Ecto neural progenitor cell (in vitro differentiated cells): ENCODE results near the gene CACNG1.
"Not testable (repeated sequence)": the region's sequence is repeated elsewhere in the genome, so short reads cannot be mapped to it uniquely, and the experiment has no call there.

Experiments used
- DNase-seq: peaks from one replicate; pipeline ENCODE4 v3.0.0-alpha.2; 2018; ENCODE audit warnings: low spot score

CACNG1 gene

GRCh38 chr17:67025216-67025792 lies 19.1 kb upstream of the CACNG1 start:
- DNase-seq = no peak

GRCh38 chr17:67026341-67026740 lies 18.0 kb upstream of the CACNG1 start:
- no peak for DNase-seq

DNA sequence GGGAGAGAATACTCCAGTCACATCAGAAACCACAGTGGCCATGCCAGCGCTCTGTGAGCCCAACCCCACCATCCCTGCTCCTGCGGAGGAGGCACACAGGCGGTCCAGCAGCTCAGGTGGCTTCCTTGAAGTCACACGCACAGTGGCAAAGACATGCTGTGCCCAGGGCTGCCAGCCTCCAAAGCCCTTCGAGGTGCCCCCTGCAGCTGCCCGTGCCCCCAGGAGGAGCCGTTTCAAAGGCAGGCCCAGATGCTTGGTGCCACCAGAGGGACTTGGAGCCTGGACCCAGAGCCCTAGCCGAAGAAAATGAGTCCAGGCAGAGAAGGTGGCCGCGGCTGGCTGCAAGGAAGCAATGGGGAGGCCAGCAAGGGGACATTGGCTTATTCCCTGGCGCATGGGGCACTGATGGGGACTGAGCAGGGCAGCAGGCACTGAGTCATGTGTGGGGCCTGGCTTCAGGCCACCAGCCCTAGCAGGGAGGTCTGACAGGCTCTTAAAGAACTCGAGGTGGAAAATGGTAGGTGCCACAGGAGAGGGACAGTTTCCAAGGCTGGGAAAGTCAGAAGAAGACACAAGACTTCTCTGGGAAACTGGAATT lies 17.2 kb upstream of the CACNG1 start:
- DNase-seq = no peak

DNA sequence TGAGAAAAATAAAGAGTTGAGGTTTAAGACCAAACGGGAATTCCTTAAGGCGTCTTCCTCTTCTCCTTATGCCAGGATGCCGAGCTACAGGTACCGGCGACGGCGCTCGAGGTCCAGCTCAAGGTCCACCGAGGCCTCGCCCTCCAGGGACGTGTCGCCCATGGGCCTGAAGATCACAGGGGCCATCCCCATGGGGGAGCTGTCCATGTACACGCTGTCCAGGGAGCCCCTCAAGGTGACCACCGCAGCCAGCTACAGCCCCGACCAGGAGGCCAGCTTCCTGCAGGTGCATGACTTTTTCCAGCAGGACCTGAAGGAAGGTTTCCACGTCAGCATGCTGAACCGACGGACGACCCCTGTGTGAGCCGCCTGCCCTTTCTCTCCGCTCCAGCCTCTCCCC lies 13.7 kb upstream of the CACNG1 start:
- DNase-seq = no peak

DNA sequence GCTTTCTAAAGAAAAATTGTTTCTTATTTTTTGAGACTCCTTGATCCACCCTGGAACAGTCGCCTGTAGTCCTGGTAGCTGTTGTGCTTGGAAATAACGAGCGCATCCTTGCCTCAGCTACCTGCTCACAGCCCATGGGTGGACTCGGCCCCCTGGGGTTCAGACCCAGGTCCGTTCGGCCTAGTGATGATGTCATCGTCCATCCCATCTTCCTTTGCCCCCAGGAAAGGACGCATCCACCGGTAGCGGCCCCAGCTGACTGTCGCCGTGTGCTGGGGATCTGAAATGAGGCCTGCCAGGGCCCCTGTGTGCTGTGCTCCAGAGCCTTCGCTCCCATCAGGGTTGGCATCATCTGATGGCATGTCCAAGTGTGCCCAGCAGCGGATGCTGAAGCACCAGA lies 12.0 kb upstream of the CACNG1 start:
- DNase-seq = no peak

DNA sequence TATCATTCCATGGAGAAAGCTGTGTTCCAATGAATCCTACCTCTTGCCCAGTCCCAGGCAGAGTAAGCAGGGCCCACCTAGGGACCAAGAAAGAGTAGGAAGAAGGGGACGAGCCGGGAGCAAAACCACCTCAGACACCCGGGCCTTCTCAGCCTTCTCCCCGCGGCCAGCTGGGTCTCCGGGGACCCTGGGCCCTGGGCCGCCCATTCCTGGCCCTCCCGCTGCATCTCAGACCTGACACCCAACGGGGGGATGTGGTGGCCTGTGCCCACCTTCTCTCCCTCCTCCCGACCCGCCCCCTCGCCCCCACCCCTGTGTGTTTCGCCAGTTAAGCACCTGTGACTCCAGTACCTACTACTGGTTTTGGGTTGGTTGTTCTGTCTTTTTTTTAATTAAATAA lies 11.4 kb upstream of the CACNG1 start:
- no peak for DNase-seq

GRCh38 chr17:67033613-67034012 lies 10.7 kb upstream of the CACNG1 start:
- DNase-seq = no peak

- no peak for DNase-seq
Observed at GRCh38 chr17:67035131-67036083, 8.9 kb upstream of the CACNG1 start.

DNA sequence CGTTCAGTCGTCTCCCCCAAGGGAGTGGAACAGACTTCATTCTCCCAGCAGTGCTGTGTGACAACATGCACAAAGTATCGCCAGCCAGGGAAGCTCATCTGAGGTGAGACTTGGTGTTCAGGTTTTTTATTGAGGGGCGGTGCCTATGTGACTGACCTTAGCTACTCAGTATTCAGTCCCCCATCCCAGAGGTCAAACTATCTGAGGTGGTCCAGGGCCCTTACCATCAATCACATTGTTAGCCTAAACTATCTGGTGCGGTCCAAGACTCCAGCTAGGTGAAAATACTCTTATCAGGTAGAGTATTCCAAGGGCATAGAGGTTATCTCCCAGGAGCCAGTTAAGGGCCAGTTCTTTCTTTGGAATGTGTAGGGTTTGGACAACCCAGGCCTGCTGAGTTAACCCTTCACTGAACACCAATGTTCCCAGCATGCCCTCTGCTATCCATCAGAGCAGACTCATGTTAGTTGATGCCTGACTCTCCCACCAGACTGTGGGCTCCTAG lies 5.4 kb upstream of the CACNG1 start:
- DNase-seq = no peak

- DNase-seq = no peak
Observed at GRCh38 chr17:67040652-67041051, 3.7 kb upstream of the CACNG1 start.

DNA sequence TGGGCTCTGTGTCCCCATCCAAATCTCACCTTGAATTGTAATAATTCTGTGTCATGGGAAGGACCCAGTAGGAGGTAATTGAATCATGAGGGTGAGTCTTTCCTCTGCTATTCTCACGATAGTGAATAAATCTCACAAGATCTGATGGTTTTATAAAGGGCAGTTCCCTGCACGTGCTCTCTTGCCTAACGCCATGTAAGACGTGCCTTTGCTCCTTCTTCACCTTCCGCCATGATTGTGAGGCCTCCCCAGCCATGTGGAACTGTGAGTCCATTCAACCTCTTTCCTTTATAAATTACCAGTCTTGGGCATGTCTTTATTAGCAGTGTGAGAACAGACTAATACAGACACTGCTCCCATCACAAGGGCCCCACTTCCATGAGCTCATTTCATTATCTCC lies 3.2 kb upstream of the CACNG1 start:
- DNase-seq = not testable (repeated sequence)

DNA sequence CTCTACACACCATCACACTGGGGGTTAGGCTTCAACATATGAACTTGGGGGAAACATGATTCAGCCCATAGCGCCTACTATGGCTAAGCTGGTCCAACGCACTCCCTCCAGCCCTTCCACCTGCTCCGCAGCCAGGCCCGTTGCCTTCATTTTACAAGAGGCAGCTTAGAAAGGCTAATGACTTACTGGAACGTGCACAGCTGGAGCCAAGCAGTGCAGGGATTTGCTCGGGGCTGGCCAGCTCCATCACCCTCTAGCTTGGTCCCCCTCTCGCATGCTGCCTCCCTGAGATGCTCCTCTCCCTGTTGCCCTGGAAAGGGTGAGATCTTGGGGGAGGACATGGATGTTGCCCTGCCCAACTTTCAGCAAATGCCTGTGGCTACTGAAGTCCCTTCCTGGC lies 2.8 kb upstream of the CACNG1 start:
- DNase-seq = no peak

DNA sequence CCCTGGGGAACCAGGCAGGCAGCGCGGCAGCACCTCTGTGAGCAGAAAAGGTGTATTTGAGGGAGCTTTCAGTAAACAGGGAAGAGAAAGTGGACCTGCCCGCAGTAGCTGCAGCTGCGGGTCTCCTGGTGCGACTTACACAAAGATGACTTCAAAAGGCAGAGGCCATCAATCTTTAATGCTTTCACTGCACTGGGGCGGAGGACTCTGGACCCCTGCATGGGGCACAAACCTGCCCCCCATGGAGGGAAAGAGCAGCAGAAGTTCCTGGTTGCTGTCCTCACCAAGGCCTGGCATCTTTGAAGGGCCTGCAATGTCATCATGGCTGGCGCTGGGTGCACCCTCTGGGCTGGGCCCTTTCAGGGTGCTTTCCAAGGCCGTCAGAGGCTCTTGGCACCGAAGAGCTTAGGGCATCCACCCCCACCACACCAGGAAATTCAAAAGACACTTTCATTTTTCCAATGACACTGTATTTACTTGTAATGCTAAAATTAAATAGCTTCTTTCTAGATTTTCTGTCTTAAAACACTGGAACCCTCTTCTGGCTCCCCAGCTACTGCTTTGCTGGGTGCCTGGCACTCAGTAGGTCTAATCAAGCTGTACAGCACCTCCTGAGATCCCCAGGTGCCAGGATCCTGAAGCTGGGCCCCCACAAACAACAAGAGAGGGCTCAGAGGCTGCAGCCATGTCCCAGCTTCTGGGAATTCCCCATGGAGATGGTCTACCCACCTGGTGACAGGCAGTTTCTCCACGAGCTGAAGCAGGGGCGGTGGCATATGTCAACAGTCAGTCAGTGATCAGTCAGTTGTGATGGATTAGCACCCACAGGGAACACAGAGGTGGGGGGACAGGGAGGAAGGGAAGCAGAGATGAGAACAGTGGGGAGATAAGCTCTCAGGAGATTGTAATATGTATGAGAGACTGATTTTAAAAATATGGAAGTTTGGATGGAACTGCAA lies 2.1 kb upstream of the CACNG1 start:
- no peak for DNase-seq

DNA sequence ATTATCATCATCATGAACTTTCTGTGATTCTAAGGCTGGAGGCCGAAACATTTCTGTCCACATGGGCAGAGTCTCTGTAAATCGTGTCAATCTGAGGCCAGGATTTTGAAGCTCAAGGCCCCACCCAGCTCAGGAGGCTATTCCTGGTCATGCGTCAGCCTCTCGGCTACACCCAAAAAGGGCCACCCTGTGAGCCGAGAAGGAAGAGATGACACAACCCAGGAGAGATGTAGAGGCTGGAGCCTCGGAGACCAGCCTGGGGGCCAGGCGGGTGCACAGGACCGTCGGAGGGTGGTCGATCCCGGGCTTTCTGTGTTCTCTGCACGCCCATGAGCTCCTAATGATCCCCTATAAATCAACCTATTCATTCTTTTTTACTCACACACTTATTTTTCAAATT lies 1.1 kb upstream of the CACNG1 start:
- DNase-seq = no peak

DNA sequence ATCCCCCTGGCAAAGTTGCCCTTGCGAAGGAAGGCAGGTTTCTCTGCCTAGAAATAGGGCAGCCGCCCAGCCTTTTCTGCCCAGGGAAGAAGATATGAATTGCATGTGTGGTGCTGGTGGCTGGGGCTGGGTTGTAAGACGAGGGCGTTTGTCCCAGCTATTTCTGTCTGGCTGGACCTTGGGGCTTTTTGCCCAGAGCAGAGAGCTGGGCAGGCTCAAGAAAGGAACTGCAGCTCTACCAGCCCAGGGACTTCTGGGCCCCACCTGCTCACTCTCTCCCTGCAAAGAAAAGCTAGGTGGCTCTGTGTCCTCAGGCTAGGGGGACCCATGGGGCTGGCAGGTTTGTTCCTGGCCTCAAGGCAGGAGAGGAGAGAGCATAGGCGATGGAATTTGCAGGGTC lies 586 bp downstream of the CACNG1 start:
- no peak for DNase-seq

GRCh38 chr17:67046398-67046797 lies 2.0 kb downstream of the CACNG1 start:
- DNase-seq = no peak

DNA sequence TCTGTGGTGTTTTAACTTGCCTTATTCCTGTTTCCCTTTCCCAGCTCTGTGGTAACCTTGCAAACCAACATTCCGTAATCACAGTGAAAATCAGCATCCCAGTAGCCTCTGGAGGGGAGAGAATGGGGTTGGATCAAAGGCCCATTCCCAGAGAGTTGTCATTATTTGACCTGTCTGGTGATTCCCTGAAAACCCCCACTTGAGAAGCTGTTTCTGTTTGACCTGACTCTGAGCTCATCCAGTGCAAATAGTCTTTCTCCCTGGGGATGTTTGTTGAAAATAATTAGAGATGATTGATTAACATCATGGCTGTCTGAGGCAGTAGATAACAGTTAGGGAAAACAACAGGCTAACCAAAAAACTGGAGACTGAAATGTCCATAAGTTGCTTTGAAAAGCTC lies 3.0 kb downstream of the CACNG1 start:
- DNase-seq = no peak

DNA sequence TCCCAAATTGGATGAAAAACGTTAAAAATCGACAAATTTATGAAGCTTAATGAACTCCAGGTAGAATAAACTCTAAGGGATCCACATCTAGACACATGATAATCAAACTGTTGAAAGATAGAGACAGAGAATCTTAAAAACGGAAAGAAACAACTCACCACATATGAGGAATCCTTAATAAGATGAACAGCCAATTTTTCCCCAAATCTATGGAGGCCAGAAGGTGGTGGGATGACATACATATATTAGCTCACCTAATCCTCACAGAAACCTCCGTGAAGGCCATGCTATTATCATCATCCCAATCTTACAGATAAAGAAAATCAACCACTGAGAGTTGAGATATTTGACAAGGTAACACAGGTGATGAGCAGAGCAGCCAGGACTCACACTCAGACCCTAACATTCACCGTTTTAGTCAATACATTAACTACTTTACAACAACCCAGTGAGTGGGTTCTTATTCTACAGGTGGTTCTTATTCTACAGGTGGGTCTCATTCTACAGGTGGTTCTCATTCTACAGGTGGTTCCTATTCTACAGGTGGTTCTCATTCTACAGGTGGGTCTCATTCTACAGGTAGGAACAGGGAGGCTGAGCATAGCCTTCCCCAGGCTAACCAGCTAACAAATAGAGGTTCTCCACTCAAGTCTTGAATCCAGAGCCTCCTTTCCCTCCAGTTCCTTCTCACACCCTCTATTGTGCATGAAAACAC lies 4.8 kb downstream of the CACNG1 start:
- no peak for DNase-seq

DNA sequence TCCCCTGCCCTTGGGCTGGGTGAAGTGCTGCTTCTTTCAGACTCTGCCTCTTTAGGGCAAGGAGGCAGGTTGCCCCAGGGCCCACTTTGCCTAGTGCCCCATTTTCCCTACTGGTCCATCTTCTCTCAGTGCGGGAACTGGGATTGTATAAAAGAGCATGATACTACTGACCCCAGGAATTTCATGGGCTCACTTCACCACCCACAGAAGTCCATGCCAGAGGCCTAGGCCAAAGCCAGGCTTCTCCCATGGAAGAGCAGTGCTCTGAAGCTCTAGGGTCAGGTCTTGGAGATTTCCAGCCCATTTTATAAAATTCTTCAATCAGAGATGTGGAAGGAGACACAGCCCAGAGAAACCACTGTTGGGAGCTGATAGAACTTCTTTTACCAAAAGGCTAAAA lies 5.7 kb downstream of the CACNG1 start:
- no peak for DNase-seq

GRCh38 chr17:67050471-67051154 lies 6.3 kb downstream of the CACNG1 start:
- DNase-seq = no peak

DNA sequence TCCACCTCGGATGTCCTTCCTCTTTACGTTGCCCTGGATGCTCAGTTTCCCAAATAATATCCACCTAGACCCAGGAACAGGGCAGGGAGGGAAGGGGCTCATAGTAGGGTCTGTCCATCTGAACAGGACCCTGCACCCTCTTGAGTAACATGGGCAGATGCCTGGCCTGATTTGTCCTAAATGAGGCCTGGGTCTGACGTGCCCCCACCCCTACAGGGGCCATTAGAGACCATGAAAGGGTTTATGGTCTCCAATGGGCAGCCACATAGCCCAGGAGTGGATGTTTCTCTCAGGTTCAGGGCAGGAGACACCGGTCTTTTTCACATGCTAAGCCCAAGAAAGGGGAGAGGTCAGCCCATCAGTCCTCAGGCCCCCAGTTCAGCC lies 6.8 kb downstream of the CACNG1 start:
- DNase-seq = no peak
